Fibroblast of gingiva (primary cell): ENCODE results near the gene SFXN3.

Experiments used
- DNase-seq: peaks from one replicate; pipeline ENCODE4 v3.0.0-alpha.2; 2011; ENCODE audit warnings: low read depth

The SFXN3 gene

GRCh38 chr10:101035916-101036702 lies 5.1 kb downstream of the SFXN3 start:
- DNase-seq: no peak

- no peak for DNase-seq
Observed at GRCh38 chr10:101036726-101037125, 5.7 kb downstream of the SFXN3 start.

GRCh38 chr10:101038484-101038883 lies 7.5 kb downstream of the SFXN3 start:
- DNase-seq: no peak

GRCh38 chr10:101040061-101040460 lies 9.0 kb downstream of the SFXN3 start:
- no peak for DNase-seq

- no peak for DNase-seq
Observed at GRCh38 chr10:101040851-101041250, 9.8 kb downstream of the SFXN3 start.

- DNase-seq: peak; percentile 83
Observed at GRCh38 chr10:101041252-101041761, 10.3 kb downstream of the SFXN3 start.

- DNase-seq: no peak
Observed at GRCh38 chr10:101042118-101042517, 11.1 kb downstream of the SFXN3 start.

- DNase-seq: peak; percentile 93
Observed at GRCh38 chr10:101042667-101043362, 11.8 kb downstream of the SFXN3 start.

- no peak for DNase-seq
Observed at GRCh38 chr10:101043363-101043707, 12.3 kb downstream of the SFXN3 start.

- no peak for DNase-seq
Observed at GRCh38 chr10:101044117-101044516, 13.1 kb downstream of the SFXN3 start.

- no peak for DNase-seq
Observed at GRCh38 chr10:101046332-101047238, 15.6 kb downstream of the SFXN3 start.

- DNase-seq: no peak
Observed at GRCh38 chr10:101047268-101047667, 16.2 kb downstream of the SFXN3 start.

- no peak for DNase-seq
Observed at GRCh38 chr10:101047961-101048892, 17.2 kb downstream of the SFXN3 start.

- no peak for DNase-seq
Observed at GRCh38 chr10:101050208-101051069, 19.4 kb downstream of the SFXN3 start.

GRCh38 chr10:101052285-101052684 lies 21.3 kb downstream of the SFXN3 start:
- peak; percentile 90 for DNase-seq

- peak; percentile 67 for DNase-seq
Observed at GRCh38 chr10:101053516-101053915, 22.5 kb downstream of the SFXN3 start.

- DNase-seq: no peak
Observed at GRCh38 chr10:101054351-101054750, 23.3 kb downstream of the SFXN3 start.

GRCh38 chr10:101054876-101055275 lies 23.8 kb downstream of the SFXN3 start:
- no peak for DNase-seq

- no peak for DNase-seq
Observed at GRCh38 chr10:101055411-101055810, 24.4 kb downstream of the SFXN3 start.
